ENCODE results near the gene DCXR. TPM values are rescaled to one million over a fixed set of nuclear protein-coding genes. Genes with fewer than 3 reads are reported as not detected.

The DCXR gene
- total and polyA plus RNA-seq, 2 of the 13 experiments (the other 11 are each of a cell fraction or from before 2014, with no cell fraction given) = 287 to 311 TPM

DNA sequence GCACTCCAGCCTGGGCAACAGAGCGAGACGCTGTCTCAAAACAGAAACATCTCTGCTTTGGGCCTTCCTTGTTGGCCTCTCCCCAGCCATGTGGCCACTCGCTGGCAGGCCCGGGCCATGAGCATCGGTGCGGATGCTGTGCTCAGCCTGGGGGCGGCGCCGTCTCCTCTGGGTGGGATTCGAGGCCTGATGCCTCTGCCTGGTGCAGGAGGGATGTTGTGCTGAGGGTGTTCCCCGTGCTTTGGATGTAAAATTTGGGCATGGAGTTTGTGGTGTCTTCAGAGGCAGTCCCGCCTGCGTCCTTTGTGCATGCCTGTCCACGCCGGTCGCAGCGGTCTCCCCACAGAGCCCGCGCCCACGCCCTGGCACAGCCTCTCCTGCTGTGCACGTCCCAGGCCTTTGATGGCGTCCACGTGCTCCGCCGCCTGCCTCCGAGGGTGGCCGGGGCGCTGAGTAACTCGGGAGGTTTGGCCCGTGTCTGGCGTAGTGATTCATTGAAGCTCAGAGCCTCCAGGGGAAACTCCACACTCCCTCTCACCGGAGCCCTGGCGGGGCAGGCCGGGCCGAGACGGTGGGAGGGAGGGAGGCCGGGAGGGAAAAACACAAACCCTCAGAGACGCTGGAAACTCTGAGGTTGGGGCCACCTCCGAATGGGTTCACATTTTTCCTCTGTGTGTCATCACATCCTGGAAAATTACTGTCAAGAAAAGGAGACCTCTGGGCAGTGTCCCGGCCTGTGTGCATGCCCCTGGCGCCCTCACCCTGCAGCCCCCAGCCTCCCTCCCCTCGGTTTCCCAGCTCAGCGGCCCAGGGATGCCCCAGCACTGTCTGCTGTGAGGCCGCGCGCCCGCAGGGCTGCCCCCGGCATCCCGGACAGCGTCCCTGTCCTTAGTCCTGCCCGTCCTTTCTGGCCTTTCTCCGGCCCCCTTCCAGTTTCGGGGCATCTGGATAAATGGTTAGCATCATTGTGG lies 33.8 kb downstream of the DCXR start (continued):
- no peak for TF ChIP-seq IKZF4 (CRISPR knock-in tag; IDR thresholded peaks at IDR 0.05; ENCODE audit: borderline replicate concordance, low read depth, not compliant biosample characterization)
- peak; percentile 44; the same call in 1 of the 2 replicates for TF ChIP-seq ZNF460 (CRISPR knock-in tag; IDR thresholded peaks at IDR 0.05; ENCODE audit: borderline replicate concordance)
- no peak for TF ChIP-seq POLR2AphosphoS2 (IDR thresholded peaks at IDR 0.05; ENCODE audit: low read depth, low read length)
- TF ChIP-seq FIP1L1 (IDR thresholded peaks at IDR 0.05; ENCODE audit: borderline replicate concordance, insufficient read depth, low read depth, low read length) = 0 out of 2 replicates have a peak, but pooled peaks have one; percentile 25
- TF ChIP-seq, protein P1, sequence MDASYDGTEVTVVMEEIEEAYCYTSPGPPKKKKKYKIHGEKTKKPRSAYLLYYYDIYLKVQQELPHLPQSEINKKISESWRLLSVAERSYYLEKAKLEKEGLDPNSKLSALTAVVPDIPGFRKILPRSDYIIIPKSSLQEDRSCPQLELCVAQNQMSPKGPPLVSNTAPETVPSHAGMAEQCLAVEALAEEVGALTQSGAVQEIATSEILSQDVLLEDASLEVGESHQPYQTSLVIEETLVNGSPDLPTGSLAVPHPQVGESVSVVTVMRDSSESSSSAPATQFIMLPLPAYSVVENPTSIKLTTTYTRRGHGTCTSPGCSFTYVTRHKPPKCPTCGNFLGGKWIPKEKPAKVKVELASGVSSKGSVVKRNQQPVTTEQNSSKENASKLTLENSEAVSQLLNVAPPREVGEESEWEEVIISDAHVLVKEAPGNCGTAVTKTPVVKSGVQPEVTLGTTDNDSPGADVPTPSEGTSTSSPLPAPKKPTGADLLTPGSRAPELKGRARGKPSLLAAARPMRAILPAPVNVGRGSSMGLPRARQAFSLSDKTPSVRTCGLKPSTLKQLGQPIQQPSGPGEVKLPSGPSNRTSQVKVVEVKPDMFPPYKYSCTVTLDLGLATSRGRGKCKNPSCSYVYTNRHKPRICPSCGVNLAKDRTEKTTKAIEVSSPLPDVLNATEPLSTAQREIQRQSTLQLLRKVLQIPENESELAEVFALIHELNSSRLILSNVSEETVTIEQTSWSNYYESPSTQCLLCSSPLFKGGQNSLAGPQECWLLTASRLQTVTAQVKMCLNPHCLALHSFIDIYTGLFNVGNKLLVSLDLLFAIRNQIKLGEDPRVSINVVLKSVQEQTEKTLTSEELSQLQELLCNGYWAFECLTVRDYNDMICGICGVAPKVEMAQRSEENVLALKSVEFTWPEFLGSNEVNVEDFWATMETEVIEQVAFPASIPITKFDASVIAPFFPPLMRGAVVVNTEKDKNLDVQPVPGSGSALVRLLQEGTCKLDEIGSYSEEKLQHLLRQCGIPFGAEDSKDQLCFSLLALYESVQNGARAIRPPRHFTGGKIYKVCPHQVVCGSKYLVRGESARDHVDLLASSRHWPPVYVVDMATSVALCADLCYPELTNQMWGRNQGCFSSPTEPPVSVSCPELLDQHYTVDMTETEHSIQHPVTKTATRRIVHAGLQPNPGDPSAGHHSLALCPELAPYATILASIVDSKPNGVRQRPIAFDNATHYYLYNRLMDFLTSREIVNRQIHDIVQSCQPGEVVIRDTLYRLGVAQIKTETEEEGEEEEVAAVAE (CRISPR knock-in tag; IDR thresholded peaks at IDR 0.05; ENCODE audit: borderline replicate concordance) = peak; percentile 77
- TF ChIP-seq ZEB1 (IDR thresholded peaks at IDR 0.05; ENCODE audit: insufficient replicate concordance, low read depth) = no peak
- no peak; a peak in 1 of 4 replicates for TF ChIP-seq NR2F1 (CRISPR knock-in tag; IDR thresholded peaks at IDR 0.05)
- TF ChIP-seq ZNF572 (CRISPR knock-in tag; IDR thresholded peaks at IDR 0.05) = no peak
- TF ChIP-seq ZFP36 (IDR thresholded peaks at IDR 0.05; ENCODE audit: borderline replicate concordance, low read depth, low read length, partially characterized antibody) = no peak
- no peak for TF ChIP-seq HNRNPH1 (optimal IDR thresholded peaks at IDR 0.05; ENCODE audit: low read depth, low read length)
- peak; percentile 71; the same call in 1 of the 2 replicates for TF ChIP-seq ZNF614 (CRISPR knock-in tag; IDR thresholded peaks at IDR 0.05; ENCODE audit: borderline replicate concordance)
- TF ChIP-seq ZNF343 (CRISPR knock-in tag; IDR thresholded peaks at IDR 0.05) = no peak
- TF ChIP-seq, protein P2, sequence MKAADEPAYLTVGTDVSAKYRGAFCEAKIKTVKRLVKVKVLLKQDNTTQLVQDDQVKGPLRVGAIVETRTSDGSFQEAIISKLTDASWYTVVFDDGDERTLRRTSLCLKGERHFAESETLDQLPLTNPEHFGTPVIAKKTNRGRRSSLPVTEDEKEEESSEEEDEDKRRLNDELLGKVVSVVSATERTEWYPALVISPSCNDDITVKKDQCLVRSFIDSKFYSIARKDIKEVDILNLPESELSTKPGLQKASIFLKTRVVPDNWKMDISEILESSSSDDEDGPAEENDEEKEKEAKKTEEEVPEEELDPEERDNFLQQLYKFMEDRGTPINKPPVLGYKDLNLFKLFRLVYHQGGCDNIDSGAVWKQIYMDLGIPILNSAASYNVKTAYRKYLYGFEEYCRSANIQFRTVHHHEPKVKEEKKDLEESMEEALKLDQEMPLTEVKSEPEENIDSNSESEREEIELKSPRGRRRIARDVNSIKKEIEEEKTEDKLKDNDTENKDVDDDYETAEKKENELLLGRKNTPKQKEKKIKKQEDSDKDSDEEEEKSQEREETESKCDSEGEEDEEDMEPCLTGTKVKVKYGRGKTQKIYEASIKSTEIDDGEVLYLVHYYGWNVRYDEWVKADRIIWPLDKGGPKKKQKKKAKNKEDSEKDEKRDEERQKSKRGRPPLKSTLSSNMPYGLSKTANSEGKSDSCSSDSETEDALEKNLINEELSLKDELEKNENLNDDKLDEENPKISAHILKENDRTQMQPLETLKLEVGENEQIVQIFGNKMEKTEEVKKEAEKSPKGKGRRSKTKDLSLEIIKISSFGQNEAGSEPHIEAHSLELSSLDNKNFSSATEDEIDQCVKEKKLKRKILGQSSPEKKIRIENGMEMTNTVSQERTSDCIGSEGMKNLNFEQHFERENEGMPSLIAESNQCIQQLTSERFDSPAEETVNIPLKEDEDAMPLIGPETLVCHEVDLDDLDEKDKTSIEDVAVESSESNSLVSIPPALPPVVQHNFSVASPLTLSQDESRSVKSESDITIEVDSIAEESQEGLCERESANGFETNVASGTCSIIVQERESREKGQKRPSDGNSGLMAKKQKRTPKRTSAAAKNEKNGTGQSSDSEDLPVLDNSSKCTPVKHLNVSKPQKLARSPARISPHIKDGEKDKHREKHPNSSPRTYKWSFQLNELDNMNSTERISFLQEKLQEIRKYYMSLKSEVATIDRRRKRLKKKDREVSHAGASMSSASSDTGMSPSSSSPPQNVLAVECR (CRISPR knock-in tag; IDR thresholded peaks at IDR 0.05; ENCODE audit: borderline replicate concordance) = peak; percentile 79; the same call in 1 of the 2 replicates
- peak; percentile 90; the same call in 1 of the 2 replicates for TF ChIP-seq KAT7 (CRISPR knock-in tag; IDR thresholded peaks at IDR 0.05; ENCODE audit: borderline replicate concordance)
- TF ChIP-seq THAP11 (CRISPR knock-in tag; IDR thresholded peaks at IDR 0.05) = peak; percentile 67; the same call in 1 of the 2 replicates
- TF ChIP-seq ZNF143 (CRISPR knock-in tag; IDR thresholded peaks at IDR 0.05) = peak; percentile 62; the same call in 1 of the 2 replicates
- TF ChIP-seq HNRNPUL1 (IDR thresholded peaks at IDR 0.05; ENCODE audit: low read depth, low read length) = no peak
- 0 out of 2 replicates have a peak, but pooled peaks have one; percentile 19 for TF ChIP-seq STAT5B (CRISPR knock-in tag; IDR thresholded peaks at IDR 0.05)
